ENCODE results near the gene LIPT2. TPM values are rescaled to one million over a fixed set of nuclear protein-coding genes. Genes with fewer than 3 reads are reported as not detected.

The LIPT2 gene
- total RNA-seq, 1 experiment from 2014 or later, result 8.2 TPM

DNA sequence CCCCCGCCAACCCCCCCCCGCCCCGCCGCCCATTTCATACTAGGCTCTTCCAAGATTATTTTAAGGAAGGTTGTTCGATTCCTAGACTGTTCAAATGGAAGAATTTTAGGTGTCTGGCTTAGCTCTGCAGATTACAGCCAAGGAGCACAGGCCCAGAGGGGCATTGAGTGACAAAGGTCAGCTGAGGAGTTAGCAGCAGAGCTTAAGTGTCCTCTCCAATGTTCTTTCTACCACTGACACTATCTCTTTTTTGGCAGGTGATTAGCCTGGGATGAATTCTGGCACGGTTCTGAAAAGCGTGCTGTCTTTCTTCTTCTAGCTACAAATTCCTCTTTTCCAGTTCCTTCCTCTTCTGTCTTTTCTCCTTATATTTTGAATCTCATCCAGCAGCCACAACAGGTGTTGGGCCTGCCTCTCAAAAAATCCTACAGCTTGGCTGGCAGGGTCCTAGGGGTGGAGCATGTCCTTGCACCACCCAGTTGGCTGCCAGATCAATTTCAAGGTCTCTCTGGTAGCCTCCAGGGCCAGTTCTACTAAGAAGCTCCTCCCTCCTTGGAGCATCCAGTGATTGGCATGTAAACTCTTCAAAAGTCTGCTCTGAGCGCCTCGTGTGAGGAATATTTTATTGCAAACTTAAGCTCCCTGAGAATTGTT lies 49.2 kb downstream of the LIPT2 start:
- WGBS (ENCODE audit: extremely low coverage, insufficient read length, low lambda C conversion rate), result no CpG with 5 or more reads among the region's 9 CpGs
- no peak overlapping the region for H3K4ac ChIP-seq (ENCODE audit: low read depth, low read length)
- no peak overlapping the region for H2BK120ac ChIP-seq (ENCODE audit: low read depth, low read length, poor library complexity, severe bottlenecking)
- H2BK12ac ChIP-seq (ENCODE audit: insufficient read length, low read depth, low read length), result no peak overlapping the region
- H3K4me1 ChIP-seq (ENCODE audit: insufficient read depth, low read length), result no peaks in the 10 kb centered on the region
- H2BK5ac ChIP-seq (ENCODE audit: insufficient read length, low read length), result no peak overlapping the region
- TF ChIP-seq, protein P1, sequence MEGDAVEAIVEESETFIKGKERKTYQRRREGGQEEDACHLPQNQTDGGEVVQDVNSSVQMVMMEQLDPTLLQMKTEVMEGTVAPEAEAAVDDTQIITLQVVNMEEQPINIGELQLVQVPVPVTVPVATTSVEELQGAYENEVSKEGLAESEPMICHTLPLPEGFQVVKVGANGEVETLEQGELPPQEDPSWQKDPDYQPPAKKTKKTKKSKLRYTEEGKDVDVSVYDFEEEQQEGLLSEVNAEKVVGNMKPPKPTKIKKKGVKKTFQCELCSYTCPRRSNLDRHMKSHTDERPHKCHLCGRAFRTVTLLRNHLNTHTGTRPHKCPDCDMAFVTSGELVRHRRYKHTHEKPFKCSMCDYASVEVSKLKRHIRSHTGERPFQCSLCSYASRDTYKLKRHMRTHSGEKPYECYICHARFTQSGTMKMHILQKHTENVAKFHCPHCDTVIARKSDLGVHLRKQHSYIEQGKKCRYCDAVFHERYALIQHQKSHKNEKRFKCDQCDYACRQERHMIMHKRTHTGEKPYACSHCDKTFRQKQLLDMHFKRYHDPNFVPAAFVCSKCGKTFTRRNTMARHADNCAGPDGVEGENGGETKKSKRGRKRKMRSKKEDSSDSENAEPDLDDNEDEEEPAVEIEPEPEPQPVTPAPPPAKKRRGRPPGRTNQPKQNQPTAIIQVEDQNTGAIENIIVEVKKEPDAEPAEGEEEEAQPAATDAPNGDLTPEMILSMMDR (conservative IDR thresholded peaks at IDR 0.05), result no peak
- no peak overlapping the region for H4K5ac ChIP-seq (ENCODE audit: insufficient read length, low read depth, low read length)
- Mint-ChIP-seq H3K27me3 (ENCODE audit: low read depth) (no peaks in the 10 kb centered on the region), H3K4me1 (peaks cover 15 to 27% of the 10 kb centered on the region in 2 experiments), H3K4me3 (no peak overlapping the region), H3K36me3 (ENCODE audit: insufficient read depth in 1 of 3, low read depth in 3 of 3) (no peaks in the 10 kb centered on the region), H3K27ac (0 out of 7 replicates have a peak overlapping the region, but pooled peaks of 1 of the 3 experiments have one; percentile 22), H3K9me3 (no peaks in the 10 kb centered on the region)
- no peak overlapping the region for H3K23ac ChIP-seq (ENCODE audit: insufficient read length, low read depth, low read length)
- H3K56ac ChIP-seq (ENCODE audit: insufficient read length, low read depth, low read length), result no peak overlapping the region
- no peak for DNase-seq
- no peak overlapping the region for H3T11ph ChIP-seq (ENCODE audit: low read length)
- H2AFZ ChIP-seq (ENCODE audit: low read length), result no peak overlapping the region
- no peak overlapping the region for H3K4me2 ChIP-seq (ENCODE audit: insufficient read depth, insufficient read length, low read length)
- H3K23me2 ChIP-seq (ENCODE audit: insufficient read length, low read depth, low read length, poor library complexity, severe bottlenecking), result no peaks in the 10 kb centered on the region
- H3K27ac ChIP-seq (ENCODE audit: insufficient read length, low read depth, low read length), result no peak overlapping the region
- H2BK20ac ChIP-seq (ENCODE audit: low read depth, low read length, poor library complexity, severe bottlenecking), result no peak overlapping the region
- H3K9me3 ChIP-seq (ENCODE audit: control insufficient read depth, low read depth, low read length), result no peaks in the 10 kb centered on the region
- no peak overlapping the region for H4K8ac ChIP-seq (replicated peaks; ENCODE audit: insufficient read length, low read depth, low read length)
- no peaks in the 10 kb centered on the region for H3K79me1 ChIP-seq (ENCODE audit: insufficient read depth, low read depth, low read length, poor library complexity, severe bottlenecking)
- H3K18ac ChIP-seq (ENCODE audit: insufficient read length, low read depth, low read length), result no peak overlapping the region
- H3K9ac ChIP-seq (ENCODE audit: extremely low read depth, insufficient read length, low read length), result no peak overlapping the region
- no peaks in the 10 kb centered on the region for H3K79me2 ChIP-seq (ENCODE audit: insufficient read depth, low read length)
- H2AK5ac ChIP-seq (ENCODE audit: insufficient read length, low read length), result no peak overlapping the region
- H2BK15ac ChIP-seq (ENCODE audit: low read depth, low read length), result no peak overlapping the region
- no peaks in the 10 kb centered on the region for H4K20me1 ChIP-seq (ENCODE audit: control insufficient read depth, insufficient read depth, insufficient read length)
- H4K91ac ChIP-seq (ENCODE audit: insufficient read length, low read depth, low read length), result no peak overlapping the region
- no peak overlapping the region for H3K14ac ChIP-seq (ENCODE audit: insufficient read depth, low read length)
- H3K27me3 ChIP-seq (ENCODE audit: insufficient read depth, low read length), result no peaks in the 10 kb centered on the region

Measured in H9 (cell line).